Right lobe of liver (tissue), 4 donors: ENCODE results near the gene MEIS2.

Experiments used
- POLR2A ChIP-seq: fragments of 450-650 bp; IDR thresholded peaks from one replicate; pipeline ENCODE4 v1.6.1; 2017; ENCODE audit warnings: antibody characterized with exemption, mild to moderate bottlenecking
- TF ChIP-seq, protein P1 (sequence below), 4 donors: fragments of 200-600 bp in 3 of 4; fragments of 450-650 bp in 1 of 4; IDR thresholded peaks; one replicate each; pipeline versions ENCODE4 v1.5.1 to v1.8.0; 2016 to 2022; ENCODE audit warnings: antibody characterized with exemption in 4 of 4, mild to moderate bottlenecking in 2 of 4
- donor health status: DM: no; HTN: no; CAD: no.
- donor health status: DM: no; HTN: no; CAD: no.
- donor health status: DM: no; HTN: yes; CAD: no.

DNA sequence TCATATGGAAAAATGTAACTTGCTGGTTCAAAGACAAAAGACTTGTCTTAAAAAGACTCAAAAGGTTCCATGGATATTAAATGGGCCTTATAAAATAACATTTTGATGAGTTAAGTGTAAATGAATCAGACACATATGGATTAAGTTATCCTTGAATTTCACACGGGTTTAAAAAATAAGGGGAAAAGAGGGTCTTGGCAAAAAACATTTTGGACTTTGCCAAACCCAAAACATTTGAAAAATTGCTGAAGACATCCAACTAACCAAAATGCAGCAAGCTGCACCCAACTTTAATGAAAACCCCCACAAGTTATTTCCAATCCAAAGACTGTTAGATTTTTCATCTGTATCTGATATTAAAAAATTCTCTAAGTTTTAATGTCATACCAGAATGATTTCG lies 200.7 kb downstream of the MEIS2 start:
- TF ChIP-seq, protein P1, sequence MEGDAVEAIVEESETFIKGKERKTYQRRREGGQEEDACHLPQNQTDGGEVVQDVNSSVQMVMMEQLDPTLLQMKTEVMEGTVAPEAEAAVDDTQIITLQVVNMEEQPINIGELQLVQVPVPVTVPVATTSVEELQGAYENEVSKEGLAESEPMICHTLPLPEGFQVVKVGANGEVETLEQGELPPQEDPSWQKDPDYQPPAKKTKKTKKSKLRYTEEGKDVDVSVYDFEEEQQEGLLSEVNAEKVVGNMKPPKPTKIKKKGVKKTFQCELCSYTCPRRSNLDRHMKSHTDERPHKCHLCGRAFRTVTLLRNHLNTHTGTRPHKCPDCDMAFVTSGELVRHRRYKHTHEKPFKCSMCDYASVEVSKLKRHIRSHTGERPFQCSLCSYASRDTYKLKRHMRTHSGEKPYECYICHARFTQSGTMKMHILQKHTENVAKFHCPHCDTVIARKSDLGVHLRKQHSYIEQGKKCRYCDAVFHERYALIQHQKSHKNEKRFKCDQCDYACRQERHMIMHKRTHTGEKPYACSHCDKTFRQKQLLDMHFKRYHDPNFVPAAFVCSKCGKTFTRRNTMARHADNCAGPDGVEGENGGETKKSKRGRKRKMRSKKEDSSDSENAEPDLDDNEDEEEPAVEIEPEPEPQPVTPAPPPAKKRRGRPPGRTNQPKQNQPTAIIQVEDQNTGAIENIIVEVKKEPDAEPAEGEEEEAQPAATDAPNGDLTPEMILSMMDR (IDR thresholded peaks at IDR 0.05): no peak
- no peak for TF ChIP-seq POLR2A
